Activated naive CD4-positive, alpha-beta T cell treated with anti-CD3 and anti-CD28 coated beads, Interleukin-2, amount 50 U/mL, for 16 hours (primary cell): Measurements from ENCODE around the gene COL19A1.

Experiments used
- DNase-seq: peaks from one replicate; pipeline ENCODE4 v3.0.0-alpha.2; 2020

Gene COL19A1

DNA sequence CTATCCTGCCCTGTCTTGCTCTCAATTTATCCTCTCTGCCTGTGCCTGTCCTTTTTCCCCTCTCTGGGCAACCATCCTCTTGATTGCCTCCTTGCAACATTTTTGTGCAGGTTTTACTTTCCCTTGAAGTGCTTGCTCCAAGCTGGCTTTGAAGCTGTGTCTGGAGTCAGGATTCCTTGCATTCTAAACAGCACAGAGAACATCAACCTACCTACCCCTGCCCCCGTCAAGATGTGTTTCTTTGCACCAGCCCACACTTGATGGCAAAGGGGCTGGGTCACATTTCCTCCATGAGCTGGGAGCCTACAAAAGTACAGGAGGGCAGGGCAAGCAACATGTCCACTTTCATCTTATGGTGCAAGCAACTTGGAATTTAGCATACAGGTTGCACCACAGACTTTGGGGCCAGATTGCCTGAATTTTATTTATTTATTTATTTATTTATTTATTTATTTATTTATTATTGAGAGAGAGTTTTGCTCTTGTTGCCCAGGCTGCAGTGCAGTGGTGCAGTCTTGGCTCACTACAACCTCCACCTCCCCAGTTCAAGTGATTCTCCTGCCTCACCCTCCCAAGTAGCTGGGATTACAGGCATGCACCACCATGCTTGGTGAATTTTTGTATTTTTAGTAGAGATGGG is 206.3 kb downstream of the COL19A1 start:
- DNase-seq: no peak

DNA sequence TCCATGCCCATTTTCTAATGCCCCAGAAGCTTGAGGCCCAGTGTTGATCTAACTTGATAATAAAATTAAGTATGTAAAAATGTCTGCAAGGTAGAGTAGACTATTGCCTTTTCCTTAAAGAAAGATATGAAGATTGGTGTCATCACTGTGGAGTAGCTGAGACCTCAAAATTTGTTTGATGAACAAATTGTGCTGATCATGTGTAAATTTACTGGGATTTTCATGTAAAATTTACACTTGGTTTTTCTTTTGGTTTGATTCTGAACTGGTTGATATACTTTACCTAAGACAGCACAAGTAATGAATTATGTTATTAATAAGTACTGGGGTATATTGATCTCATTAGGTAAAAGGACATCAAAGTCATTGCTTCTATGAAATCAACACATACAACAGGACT is 207.3 kb downstream of the COL19A1 start:
- DNase-seq: no peak

DNA sequence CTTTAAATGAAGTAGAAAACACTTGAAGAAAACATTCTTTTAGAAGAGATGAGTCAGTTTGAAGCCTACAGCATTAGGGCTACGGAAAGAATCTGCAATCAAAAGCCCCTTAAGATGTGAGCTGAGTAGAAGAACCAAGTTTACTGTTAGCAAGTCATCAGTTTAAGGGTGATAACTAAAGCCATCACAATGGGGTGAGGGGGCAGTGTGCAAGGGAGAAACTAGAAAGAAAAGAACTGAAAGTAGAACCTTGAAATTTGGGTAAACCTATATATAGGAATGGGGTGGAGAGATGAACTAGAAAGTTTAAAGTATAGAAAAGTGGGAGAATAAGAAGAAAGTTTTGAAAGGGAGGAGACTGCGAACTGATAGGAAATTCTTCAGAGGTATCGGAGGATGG is 212.9 kb downstream of the COL19A1 start:
- no peak for DNase-seq

DNA sequence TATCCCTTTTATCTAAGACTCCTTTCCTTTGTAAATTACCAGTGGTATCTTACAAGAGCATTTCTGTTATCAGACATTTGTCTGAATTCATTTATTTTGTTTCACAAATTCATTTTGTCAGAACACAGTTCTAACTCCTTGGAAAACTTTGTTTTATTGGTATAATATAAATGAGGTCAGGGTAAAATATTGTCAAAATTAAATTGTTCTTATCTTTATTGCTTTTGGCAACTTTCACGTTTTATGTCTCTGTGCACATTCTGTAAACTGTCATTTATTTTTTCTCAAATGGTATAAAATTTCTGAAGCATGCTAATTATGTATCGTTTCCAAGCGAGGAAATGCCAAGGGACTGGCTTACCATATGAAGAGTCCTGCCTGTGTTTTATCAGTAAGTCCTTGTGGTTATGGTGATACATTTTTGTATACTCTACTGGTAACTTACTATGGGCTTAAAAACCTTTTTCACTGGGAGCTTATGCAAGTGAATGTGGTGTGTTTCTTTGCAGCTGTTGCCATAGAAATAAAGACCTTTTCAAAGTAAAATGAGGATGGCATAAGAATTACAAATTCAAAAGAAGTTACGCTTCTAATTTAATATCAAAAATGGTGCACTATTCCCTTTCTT is 214.2 kb downstream of the COL19A1 start:
- DNase-seq: no peak

DNA sequence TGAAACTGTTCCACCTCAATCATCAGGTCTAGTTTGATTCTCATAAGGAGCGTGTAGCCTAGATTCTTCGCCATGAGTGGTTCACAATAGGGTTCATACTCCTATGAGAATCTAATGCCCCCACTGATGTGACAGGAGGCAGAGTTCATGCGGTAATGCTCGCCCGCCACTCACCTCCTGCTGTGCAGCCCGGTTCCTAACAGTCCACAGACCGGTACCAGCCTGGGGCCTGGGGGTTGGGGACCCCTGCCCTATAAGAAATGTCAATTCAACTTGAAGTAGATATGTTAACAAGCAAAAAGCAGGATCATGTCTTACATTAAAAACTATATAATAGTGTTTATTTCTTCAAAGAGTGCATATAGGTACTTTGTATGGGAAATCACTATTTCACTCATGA is 216.5 kb downstream of the COL19A1 start:
- DNase-seq: no peak

DNA sequence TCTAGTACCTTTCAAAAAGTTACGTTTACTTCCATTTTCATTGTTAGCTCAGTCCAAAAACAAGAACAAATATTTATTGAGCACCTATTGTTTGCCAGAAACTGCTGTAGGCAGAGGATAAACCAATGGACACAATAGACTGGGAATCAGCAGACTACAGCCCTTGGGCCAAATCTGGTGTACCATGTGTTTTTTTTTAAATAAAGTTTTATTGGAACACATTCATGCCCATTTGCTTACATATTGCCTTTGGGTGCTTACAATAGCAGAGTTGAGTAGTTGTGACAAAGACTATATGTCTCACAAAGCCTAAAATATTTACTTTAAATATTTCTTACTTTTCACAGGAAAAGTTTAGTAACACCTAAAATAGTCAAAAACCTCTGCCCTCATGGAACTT is 220.4 kb downstream of the COL19A1 start:
- no peak for DNase-seq

DNA sequence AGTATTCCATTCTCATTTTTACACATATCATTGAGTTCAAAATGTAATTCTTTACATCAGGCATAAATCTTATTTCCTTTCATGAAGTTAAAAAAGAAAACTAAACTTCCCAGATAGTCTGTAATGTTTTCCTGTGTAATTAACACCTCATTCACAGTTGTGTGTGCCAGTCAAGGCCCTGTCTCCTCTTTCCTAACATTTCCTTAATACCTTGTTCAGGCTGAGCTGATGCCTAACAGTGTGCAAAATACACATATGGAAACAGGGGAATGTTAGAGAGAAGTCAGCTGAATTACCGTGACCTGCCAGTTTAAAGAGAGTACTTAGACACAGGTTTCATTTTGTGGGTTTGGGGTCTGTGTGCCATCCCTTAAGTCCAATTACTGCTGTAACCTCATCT is 227.8 kb downstream of the COL19A1 start:
- DNase-seq: no peak

DNA sequence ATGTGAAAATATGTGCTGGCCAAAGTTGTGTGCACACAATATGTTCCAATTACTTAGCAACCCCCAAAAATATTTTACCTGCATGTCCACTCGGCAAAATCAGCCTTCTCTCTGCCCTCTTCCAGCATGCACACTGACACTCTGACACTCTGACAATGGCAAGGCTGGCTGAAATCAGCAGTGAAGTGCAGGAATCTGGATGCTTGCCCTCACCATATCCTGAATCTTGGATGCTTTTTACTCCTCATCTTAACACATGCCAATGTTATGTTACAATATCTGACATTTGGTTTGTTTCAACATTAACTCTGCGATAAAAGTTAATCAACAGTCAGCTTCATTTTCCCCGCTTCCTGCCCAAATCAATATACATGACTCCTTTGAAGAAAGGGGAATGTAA is 233.4 kb downstream of the COL19A1 start:
- DNase-seq: no peak

DNA sequence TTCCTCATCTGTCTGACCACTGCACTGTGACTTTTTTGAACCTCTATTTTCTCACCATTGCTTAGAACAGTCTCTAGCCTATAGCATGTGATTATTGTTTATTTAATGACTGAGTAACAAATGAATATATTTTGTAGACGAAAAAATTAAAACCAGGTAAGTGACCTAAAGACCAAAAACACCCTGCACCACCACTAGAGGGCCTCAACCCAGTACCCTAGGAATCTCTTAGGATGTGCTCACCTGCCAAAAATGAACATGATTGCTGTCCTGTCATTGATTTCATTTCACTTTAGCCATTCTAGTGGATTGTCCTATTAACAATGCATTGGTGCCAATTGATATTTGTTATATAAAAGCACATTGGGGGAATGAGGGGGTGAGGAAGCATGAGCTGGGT is 237.4 kb downstream of the COL19A1 start:
- no peak for DNase-seq

DNA sequence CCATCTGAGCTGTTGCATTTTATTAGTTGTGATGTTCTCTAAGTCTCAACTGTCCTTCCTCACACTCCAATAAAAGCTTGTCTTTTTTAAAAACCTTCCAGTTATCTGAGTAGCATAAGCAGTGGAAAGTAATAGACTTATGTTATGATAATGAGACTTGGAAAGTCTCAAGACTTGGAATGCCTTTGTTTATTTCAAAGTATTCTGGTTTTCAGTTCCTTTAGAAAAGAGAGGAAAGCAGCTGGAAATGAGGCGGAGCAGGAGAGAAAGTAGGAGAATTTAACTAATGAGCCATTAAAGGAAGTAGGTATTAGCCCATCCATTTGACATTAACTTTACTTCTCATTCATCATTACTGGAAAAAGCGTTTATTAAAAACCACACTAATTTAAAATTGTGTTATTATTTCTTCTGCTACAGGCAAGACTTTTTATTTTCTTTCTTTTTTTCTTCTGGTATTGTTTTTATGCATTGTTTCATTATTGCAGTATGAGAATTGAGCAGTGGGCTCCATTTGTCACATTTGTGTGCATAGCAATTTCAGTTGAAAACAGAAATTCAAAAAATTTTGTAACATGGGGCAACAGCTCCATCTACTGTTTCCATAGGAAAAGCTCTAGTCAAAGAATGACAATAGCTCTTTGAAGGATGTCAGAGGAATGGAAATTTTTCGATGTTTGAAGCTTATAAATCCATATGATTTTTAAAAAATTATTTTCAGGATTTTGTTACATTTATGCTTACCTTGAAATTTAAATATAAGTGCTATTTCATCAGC is 241.7 kb downstream of the COL19A1 start:
- no peak for DNase-seq

DNA sequence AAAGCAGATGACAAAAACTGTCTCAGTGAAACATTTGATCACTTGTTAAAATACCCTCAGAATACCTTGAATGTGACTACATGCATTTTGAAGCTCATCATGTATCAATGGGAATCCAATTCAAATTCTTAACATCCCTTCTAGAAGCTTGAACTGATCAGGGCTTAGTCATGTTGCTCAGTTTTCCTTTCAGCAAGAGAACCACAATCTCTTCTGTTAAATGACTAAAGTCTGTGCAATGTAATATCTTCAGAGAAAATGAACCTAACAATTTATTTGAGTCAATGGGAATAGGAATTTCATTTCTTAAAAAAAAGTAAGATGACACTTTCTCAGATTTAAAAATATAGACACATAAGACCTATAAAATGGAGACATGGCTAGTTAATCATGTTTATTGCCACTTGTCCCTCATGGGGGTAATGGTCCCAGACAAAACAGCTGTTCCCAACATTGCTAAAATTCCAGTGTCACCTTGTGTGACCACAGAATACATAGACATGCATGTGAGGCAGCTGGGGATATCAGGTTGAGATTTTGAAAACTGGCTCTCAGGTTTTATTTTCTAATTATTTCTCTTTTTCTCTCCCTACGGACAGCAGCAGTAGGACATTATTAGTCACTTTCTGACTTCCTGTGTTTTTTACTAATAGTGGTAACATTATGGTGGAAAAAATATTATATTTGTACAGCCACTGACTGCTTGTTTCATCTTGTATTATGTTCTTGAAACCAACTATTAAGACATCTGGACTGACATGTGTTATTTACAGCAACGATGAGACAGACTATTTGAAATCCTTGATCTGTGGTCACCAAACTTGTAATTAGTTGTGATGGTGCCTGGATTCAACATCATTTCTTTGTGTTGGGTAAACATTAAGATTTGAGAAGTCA is 244.0 kb downstream of the COL19A1 start:
- no peak for DNase-seq

DNA sequence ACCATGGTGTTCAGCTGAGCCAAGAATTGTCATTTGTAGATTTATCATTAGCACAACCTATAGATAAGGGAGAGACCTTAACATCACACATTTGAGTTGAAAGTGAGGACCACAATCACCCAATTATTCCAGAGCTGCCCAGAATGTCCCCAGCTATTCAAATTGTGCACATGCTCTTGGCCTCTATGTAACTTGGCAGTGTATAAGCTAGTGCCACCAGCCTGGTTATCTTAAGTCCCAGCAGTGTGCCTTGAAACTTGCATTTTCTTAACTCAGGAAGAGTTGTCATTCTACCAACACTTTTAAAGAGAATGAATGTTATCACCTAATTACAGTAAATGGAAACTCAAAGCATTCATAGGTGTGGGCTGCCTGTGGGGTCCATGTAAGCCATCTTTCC is 245.4 kb downstream of the COL19A1 start:
- no peak for DNase-seq

DNA sequence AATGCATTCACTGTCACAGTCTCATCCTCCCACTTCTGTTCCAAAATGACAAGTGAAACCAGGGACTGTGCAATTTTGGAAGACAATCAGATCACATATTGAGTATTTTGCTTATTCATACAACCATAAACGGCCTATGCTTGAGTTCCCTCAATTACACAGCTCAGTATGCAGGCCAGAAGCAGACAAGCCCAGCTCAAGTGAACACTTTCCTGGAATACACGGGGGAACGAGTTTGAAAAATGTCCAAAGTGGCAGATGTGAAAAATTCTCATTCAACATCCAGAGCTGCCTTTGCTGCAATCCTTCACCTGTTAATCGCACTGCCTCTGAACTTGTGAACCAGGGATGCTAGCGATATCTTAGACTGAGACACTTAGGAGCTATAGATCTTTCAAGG is 246.4 kb downstream of the COL19A1 start:
- no peak for DNase-seq

DNA sequence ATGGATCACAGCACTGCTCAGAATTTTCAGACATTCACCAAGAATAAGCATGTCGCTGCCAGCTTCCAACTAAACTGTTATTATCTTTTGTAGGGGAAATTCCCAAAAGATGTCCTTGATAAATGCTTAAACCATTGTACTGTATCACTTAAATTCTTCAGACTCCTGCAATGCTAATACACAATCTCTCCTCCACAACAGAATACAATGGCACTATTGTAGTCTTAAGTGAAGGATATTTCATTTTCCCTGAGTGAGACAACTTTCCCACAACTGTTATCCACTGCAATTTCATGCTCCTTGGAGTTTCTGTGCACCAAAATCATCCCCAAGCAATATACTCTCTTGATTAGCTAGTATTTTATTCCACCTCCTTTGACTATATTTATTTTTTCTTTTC is 246.8 kb downstream of the COL19A1 start:
- DNase-seq: no peak

DNA sequence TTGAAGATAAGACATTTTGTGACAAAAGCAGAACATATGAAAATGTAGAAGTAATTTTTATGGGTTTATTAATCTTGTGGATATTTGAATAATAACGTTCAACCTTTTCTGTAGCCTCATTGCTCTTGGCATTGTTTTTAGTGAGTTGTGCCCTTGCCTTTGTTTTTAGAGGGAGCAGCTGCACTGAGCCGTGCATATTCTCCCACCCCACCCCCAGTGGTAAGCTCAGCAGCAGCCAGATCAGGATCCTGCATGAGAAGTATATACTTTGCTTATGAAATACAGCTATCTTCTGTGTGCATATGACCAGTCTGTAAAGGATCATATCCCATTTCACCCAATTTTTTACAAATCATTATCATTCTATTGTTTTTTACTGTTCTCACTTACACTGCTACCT is 252.3 kb downstream of the COL19A1 start:
- DNase-seq: no peak

DNA sequence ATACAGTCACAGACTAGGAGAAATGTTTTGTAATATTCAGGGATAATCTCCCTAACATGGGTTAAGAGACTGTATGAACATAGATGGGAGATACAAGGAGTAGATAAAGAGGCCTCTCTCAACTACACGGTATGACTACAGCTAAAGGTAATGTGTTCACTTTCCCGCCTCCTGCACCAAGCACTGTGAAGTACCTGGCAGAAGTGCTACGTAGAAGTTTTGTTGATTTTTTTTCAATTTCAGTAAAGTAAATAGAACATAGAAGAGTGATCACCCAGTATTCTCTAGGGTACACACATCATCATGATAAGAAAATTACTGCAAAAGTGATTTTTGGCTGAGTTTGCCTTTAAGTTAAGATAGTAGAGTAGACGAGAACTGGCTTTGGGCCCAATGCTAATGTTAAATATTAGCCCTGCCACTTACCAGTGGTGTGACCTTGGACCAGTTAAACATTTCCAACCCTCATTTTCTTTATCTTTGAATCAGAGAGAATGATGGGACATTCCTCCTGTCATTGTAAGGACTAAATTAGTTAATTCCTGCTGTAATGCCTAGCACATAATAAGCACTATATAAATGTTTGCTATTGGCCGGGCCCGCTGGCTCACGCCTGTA is 253.0 kb downstream of the COL19A1 start:
- DNase-seq: no peak

DNA sequence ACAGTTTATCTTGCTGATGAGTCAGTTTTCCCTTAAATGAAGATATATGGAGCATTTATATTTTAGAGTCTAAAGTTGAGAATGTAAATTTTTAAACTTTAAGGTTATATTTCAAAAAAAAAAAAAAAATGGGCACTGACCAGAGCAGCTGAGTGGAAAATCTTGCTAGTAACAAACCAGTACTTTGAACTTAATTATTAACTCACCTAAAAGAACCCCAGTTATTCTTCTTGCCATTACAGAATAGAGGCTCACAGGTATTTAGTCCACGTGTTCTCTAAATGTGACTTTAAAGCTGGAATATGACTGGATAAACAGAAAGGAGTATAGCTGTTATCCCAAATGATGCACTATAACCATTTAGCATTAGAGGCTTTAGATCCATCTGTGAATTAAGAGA is 258.1 kb downstream of the COL19A1 start:
- no peak for DNase-seq

DNA sequence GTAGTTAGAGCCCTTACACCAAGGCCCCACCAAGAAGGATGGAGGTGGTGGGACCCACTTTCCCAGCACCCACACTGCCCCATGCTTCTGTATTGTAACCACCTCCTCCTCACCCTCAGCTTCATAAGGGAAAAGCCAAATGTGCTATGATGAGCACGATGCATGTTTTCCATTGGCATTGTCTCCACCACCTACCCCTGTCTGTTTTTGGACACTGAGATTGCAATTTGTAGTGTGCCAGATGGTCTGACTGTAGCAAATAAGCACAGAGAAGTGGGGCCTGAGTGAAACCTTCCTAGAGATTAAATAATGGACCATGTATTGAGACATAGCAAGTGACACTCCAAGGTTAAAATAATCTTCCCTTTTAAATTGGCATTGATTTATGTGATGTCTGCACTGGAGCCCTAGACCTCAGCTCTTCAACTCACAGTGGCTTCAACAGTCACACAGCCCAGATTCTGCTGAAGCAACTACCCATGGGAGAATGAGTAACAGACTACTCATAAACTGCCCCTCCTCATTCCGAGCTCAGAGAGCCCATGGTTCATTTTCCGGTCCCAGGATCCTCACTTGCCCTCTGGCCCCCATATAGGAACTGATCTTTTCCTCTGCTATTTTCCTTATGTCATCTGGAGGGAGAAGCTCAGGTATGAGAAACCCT is 258.7 kb downstream of the COL19A1 start:
- DNase-seq: no peak

DNA sequence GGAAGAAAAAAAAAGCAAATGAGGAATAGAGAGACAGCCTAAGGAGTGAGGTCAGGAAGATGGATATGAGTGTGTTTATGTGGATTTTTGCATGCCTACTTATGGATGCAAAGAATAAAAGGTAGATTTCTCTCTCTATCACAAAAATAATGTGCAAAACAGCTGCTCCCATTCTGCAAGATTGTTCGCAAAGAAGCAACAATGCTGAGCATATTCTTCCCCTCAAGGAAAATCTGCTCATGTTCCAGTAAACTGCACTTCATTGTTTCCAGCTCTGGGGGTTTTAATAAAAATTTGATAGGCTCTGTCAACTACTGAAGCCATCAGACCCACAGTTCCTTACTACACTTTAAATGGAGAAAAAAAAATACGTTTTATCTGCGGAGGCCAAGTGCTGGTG is 259.2 kb downstream of the COL19A1 start:
- DNase-seq: no peak

DNA sequence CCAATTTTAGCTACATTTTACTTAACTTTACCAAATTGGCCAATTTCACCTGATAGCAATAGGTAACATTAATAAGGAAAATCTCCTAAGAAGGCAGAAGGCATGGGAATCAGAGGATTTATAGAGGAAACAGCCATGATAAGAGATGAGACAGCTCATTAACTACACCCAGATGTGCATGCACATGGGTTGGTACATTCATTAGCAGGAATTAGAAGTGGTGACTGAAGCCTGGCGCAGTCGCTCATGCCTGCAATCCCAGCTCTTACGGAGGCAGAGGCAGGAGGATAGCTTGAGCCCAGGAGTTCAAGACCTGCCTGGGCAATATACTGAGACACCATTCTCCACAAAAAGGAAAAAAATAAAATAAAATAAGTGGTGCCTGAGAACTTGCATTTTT is 263.0 kb downstream of the COL19A1 start:
- no peak for DNase-seq

DNA sequence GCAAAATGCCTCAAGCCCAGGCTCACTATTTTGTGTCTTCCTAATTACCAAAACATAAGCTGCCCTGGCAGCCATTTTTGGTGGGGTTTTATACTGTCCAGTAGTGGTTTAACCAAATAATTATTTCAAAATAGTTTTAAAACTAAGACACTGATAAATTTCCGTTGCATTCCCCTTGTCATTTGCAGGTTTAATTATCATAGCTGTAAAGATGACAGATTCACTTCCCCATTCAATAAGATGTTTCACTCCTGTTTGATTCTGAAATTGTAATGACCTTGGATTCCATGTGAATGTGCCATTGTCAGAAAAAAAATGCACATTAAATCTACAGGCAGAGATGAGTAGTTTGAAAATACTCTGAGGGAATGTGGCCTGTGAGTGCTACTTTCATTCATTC is 264.5 kb downstream of the COL19A1 start:
- no peak for DNase-seq

DNA sequence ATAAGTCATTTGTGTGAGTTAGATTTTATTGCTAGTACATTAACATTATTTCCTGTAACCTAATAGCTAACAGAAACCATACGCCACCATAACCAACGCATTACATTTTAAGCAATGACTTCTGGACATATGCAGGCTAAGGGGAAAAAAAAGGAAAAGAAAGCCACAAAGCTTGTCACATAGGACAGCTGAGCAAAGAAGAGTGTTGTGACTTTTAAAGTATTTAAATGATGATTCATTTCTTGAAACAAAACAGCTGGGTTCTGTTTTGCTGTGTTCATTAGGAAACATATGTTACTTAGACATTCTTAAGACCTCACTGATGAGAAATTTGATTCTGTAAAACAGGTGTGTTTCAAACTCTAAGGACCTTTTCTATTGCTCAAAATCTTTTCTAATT is 265.2 kb downstream of the COL19A1 start:
- DNase-seq: no peak
